CD4-positive, alpha-beta T cell treated with Interleukin-6 at 100 ng/mL for 8 hours (primary cell): ENCODE measurements around the gene TRIOBP.

ENCODE experiments used
- DNase-seq: peaks from one replicate; pipeline ENCODE4 v3.0.0-alpha.2; 2020; ENCODE audit warnings: mixed read lengths, low spot score

The TRIOBP gene

DNA sequence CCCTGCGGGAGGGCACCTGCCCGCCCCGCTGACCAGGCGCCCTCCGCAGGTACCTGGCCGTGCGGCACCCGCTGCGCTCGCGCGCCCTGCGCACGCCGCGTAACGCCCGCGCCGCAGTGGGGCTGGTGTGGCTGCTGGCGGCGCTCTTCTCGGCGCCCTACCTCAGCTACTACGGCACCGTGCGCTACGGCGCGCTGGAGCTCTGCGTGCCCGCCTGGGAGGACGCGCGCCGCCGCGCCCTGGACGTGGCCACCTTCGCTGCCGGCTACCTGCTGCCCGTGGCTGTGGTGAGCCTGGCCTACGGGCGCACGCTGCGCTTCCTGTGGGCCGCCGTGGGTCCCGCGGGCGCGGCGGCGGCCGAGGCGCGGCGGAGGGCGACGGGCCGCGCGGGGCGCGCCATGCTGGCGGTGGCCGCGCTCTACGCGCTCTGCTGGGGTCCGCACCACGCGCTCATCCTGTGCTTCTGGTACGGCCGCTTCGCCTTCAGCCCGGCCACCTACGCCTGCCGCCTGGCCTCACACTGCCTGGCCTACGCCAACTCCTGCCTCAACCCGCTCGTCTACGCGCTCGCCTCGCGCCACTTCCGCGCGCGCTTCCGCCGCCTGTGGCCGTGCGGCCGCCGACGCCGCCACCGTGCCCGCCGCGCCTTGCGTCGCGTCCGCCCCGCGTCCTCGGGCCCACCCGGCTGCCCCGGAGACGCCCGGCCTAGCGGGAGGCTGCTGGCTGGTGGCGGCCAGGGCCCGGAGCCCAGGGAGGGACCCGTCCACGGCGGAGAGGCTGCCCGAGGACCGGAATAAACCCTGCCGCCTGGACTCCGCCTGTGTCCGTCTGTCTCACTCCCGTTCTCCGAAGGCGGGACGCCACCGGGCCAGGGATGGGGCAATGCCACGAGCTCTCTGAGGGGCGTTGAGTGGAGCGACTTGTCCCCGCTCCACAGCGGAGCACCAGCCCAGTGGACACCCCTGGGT is 128.1 kb downstream of the TRIOBP start:
- no peak for DNase-seq
